ENCODE measurements around the gene RALGAPB. TPM values are rescaled to one million over a fixed set of nuclear protein-coding genes. Genes with fewer than 3 reads are reported as not detected.

RALGAPB gene
- total and polyA plus RNA-seq, 2 of the 13 experiments (the other 11 are each of a cell fraction or from before 2014, with no cell fraction given): 17.6 to 30.6 TPM

DNA sequence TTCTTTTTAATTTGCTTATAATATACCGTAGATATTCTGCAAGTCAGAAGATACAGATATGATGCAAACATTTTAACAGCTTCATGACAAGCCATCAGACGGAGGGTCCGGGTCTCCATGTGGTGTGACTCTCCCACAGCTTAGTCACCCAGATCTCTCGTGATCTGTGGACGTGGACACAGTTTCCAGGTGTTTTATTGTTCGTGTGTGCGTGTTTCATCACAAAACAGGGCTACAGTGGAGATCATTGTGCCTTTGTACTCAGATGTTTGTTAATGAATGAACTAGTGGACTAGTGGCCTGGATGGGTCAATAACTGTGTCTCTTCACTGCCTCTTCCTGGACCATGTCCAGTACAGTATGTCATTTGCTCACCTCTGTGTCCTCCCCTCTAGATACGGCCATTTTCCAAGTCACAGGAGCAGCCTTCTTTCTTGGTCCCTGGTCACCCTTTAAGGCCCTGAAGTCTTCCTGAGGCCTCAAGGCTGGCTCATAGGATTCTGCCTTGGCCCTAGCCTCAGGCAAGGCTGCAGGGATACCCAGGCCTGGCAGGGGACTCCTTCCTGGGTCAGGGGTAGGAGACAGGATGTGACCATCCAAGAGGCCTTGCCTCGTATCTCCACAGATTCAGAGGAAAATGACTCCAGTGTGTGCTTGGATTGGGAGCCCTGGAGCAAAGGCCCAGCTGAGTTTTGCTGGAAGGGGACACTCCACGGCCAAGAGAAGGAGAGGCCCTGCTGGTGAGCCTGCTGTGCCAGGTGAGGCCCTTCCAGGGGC, 112.9 kb downstream of the RALGAPB start (continued):
- TF ChIP-seq PRPF4 (IDR thresholded peaks at IDR 0.05; ENCODE audit: low read depth, low read length, poor library complexity, severe bottlenecking): no peak
- no peak for TF ChIP-seq MTF1 (CRISPR knock-in tag; IDR thresholded peaks at IDR 0.05)
- peak; percentile 35; the same call in 1 of the 2 replicates for TF ChIP-seq MYC (CRISPR knock-in tag; IDR thresholded peaks at IDR 0.05; ENCODE audit: borderline replicate concordance)
- no peak for TF ChIP-seq HNRNPK (IDR thresholded peaks at IDR 0.05; ENCODE audit: low read depth, low read length, poor library complexity, severe bottlenecking)
- no peak; the same call in 1 of the 2 replicates for TF ChIP-seq ZNF263 (CRISPR knock-in tag; IDR thresholded peaks at IDR 0.05)
- TF ChIP-seq, protein P1, sequence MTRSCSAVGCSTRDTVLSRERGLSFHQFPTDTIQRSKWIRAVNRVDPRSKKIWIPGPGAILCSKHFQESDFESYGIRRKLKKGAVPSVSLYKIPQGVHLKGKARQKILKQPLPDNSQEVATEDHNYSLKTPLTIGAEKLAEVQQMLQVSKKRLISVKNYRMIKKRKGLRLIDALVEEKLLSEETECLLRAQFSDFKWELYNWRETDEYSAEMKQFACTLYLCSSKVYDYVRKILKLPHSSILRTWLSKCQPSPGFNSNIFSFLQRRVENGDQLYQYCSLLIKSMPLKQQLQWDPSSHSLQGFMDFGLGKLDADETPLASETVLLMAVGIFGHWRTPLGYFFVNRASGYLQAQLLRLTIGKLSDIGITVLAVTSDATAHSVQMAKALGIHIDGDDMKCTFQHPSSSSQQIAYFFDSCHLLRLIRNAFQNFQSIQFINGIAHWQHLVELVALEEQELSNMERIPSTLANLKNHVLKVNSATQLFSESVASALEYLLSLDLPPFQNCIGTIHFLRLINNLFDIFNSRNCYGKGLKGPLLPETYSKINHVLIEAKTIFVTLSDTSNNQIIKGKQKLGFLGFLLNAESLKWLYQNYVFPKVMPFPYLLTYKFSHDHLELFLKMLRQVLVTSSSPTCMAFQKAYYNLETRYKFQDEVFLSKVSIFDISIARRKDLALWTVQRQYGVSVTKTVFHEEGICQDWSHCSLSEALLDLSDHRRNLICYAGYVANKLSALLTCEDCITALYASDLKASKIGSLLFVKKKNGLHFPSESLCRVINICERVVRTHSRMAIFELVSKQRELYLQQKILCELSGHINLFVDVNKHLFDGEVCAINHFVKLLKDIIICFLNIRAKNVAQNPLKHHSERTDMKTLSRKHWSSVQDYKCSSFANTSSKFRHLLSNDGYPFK (CRISPR knock-in tag; IDR thresholded peaks at IDR 0.05; ENCODE audit: borderline replicate concordance): peak; percentile 98
- TF ChIP-seq KAT2B (IDR thresholded peaks at IDR 0.05; ENCODE audit: borderline replicate concordance, low read depth, low read length): peak; percentile 61
- TF ChIP-seq, protein P2, sequence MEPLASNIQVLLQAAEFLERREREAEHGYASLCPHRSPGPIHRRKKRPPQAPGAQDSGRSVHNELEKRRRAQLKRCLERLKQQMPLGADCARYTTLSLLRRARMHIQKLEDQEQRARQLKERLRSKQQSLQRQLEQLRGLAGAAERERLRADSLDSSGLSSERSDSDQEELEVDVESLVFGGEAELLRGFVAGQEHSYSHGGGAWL (CRISPR knock-in tag; IDR thresholded peaks at IDR 0.05): 0 out of 2 replicates have a peak, but pooled peaks have one; percentile 49
- peak; percentile 94 for TF ChIP-seq GLI4 (CRISPR knock-in tag; IDR thresholded peaks at IDR 0.05; ENCODE audit: borderline replicate concordance)
- peak; percentile 24; the same call in 1 of the 2 replicates for TF ChIP-seq TSC22D2 (CRISPR knock-in tag; IDR thresholded peaks at IDR 0.05; ENCODE audit: borderline replicate concordance)
- TF ChIP-seq PCBP1 (IDR thresholded peaks at IDR 0.05; ENCODE audit: borderline replicate concordance, low read depth, low read length): no peak
- no peak for TF ChIP-seq ZNF274 (CRISPR knock-in tag; IDR thresholded peaks at IDR 0.05)
- TF ChIP-seq ZKSCAN1 (IDR thresholded peaks at IDR 0.05; ENCODE audit: low read length): no peak; the same call in 1 of the 2 replicates
- 0 out of 2 replicates have a peak, but pooled peaks have one; percentile 68 for TF ChIP-seq SRY (CRISPR knock-in tag; IDR thresholded peaks at IDR 0.05)
- no peak; the same call in 1 of the 2 replicates for TF ChIP-seq ZNF460 (CRISPR knock-in tag; IDR thresholded peaks at IDR 0.05; ENCODE audit: borderline replicate concordance)
- TF ChIP-seq, protein P3, sequence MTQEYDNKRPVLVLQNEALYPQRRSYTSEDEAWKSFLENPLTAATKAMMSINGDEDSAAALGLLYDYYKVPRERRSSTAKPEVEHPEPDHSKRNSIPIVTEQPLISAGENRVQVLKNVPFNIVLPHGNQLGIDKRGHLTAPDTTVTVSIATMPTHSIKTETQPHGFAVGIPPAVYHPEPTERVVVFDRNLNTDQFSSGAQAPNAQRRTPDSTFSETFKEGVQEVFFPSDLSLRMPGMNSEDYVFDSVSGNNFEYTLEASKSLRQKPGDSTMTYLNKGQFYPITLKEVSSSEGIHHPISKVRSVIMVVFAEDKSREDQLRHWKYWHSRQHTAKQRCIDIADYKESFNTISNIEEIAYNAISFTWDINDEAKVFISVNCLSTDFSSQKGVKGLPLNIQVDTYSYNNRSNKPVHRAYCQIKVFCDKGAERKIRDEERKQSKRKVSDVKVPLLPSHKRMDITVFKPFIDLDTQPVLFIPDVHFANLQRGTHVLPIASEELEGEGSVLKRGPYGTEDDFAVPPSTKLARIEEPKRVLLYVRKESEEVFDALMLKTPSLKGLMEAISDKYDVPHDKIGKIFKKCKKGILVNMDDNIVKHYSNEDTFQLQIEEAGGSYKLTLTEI (CRISPR knock-in tag; conservative IDR thresholded peaks at IDR 0.05): no peak
- TF ChIP-seq SIX4 (CRISPR knock-in tag; IDR thresholded peaks at IDR 0.05): 0 out of 2 replicates have a peak, but pooled peaks have one; percentile 31
- peak; percentile 97 for TF ChIP-seq POGZ (CRISPR knock-in tag; IDR thresholded peaks at IDR 0.05)
- no peak for TF ChIP-seq SATB2 (CRISPR knock-in tag; IDR thresholded peaks at IDR 0.05)
- TF ChIP-seq ZNF776 (CRISPR knock-in tag; IDR thresholded peaks at IDR 0.05): peak; percentile 72
- TF ChIP-seq, protein P4, sequence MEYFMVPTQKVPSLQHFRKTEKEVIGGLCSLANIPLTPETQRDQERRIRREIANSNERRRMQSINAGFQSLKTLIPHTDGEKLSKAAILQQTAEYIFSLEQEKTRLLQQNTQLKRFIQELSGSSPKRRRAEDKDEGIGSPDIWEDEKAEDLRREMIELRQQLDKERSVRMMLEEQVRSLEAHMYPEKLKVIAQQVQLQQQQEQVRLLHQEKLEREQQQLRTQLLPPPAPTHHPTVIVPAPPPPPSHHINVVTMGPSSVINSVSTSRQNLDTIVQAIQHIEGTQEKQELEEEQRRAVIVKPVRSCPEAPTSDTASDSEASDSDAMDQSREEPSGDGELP (IDR thresholded peaks at IDR 0.05; ENCODE audit: borderline replicate concordance, low read depth): peak; percentile 84; the same call in 1 of the 2 replicates
- no peak for TF ChIP-seq CHCHD3 (CRISPR knock-in tag; IDR thresholded peaks at IDR 0.05)
- TF ChIP-seq, protein P5, sequence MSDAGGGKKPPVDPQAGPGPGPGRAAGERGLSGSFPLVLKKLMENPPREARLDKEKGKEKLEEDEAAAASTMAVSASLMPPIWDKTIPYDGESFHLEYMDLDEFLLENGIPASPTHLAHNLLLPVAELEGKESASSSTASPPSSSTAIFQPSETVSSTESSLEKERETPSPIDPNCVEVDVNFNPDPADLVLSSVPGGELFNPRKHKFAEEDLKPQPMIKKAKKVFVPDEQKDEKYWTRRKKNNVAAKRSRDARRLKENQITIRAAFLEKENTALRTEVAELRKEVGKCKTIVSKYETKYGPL (CRISPR knock-in tag; IDR thresholded peaks at IDR 0.05): no peak
